Effector CD8-positive, alpha-beta T cell (primary cell): ENCODE measurements around the gene GABRG3.

ENCODE experiments used
- DNase-seq: peaks from one replicate; lab custom pipeline; 2025; lab: John Stamatoyannopoulos, UW

Gene GABRG3

DNA sequence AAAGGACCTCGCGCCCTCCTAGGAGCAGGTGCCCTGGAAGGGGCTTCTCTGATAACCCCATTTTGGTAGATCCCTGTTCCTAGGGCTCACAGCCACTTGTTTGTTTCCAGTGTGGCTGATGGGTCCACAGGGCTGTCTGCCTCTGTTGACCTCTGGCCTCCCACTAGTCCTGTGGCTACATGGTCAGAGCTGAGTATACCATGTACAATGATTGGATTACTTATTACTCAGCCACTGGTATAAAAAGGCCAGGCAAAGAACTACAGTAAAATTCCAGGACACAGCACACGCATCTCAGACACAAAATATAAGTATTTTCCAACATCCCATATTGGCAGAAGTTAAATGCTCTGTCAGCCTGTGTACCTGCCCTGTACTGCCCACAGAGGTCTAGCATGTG, 277.3 kb downstream of the GABRG3 start:
- DNase-seq, result no peak

DNA sequence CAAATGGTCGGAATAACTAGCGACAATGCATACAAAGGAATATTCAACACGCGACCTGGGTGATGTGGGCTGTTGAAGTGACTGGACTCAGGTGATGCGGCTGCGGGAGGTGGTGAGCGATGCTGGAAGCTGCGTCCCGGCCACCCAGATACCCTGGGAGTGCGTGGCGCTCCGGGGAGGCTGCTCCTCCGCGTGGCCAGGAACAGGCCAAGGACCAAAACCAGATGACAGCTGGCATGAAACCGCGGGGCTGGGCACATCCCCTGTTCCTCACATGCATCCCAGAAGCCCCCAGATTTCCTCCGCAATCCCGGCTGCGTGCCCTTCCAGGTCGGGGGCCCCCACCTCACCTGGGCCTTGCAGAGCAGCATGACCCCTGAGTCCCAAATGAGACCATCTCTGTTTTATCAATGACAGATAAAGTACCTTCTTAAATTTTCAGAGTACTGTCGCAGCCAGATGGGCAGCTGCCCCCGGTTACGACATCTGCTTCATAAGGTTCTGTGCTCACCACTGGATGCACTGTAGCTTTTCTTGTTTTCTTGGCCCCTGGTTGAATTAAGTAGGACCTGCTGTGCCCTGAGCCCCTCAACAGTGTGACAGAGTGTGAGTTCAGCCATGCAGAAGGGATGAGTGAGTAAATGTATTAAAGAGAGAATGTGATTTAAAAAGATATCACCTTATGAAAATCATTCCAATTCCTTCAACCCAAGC, 278.2 kb downstream of the GABRG3 start:
- DNase-seq, result no peak

DNA sequence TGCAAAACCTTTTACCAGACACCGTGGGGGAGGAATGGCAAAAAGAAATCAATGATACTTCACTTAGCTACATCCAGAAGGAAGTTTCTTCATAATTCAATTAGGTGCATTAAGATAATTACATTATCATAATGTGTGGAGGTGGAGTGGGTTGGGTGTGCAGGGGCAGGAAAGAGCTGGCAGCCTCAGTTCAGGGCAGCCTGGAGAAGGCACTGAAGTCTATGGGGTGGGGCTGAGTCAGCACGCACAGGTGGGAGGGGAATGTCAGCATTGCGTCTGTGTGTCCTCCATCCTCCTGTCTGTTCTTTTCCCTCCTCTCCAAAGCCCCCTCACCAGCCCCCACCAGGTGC, 278.8 kb downstream of the GABRG3 start:
- DNase-seq, result no peak

DNA sequence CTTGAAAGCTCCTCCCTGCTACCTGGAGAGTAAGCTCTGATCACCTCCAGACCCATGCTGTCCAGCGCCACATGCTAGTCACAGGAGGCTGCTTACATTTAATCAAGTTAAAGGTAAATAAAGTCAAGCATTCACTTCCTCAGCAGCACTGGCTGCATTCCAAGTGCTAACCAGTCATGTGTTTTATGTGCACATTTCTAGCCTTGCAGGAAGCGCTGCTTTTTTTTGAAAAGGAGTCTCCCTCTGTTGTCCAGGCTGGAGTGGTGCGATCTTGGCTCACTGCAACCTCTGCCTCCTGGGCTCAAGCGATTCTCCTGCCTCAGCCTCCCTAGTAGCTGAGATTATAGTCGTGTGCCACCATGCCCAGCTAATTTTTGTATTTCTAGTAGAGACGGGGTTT, 279.2 kb downstream of the GABRG3 start:
- DNase-seq, result no peak

DNA sequence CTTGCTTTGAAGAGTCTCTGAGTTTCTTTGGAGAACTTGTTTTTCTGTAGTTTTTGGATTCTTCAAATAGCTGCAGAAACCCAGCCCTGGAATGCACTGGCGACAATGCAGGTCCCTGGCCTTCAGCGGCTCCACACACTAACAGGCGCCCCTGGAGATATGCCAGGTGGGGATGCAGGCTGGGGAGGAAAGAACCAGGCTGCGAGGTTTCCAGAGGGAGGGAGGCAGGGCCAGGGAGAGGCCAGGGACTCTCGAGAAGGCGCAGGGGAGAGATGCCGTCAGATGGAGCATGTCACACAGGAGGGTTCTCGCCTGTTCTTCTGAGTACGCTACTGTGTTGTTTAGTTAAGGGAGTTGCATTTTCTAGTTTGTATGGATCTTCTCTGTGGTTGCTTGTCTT, 283.1 kb downstream of the GABRG3 start:
- DNase-seq, result no peak

DNA sequence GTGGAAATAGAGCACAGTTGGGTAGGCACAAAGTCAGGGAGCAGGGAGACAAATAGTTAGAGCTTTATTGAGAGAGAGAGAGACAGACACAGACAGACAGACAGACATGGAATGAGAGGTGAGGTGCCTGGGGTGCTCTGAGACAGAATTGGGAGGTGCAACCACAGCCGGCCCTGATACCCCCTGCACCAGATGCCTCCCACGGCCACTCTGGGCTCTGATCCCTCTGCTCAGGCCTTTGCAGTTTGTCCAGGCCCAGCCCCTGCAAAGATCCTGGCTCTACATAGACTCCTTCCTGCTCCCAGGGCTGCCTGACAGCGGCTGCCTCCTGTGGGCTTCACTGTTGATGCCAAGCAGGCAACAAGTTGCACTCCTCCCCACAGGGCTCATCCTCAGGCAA, 283.8 kb downstream of the GABRG3 start:
- no peak for DNase-seq

DNA sequence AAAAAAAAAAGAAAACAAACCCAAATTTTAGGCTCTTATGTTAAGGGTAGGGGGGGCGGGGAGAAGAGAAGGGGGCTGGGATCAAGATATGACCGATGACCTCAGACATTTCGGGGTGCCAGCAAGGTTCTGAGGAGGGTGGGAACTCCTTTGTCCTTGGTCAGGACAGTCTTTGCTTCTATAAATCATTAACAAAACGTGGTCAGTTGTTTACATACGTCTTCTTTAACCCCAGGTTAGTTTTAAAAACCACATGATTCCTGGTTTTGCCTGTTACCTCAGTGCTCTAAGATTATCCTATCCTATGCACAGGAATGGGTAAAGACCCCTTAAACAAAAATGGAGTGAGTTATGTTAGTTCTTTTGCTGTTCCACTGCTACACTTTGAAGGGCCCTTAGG, 285.5 kb downstream of the GABRG3 start:
- no peak for DNase-seq

DNA sequence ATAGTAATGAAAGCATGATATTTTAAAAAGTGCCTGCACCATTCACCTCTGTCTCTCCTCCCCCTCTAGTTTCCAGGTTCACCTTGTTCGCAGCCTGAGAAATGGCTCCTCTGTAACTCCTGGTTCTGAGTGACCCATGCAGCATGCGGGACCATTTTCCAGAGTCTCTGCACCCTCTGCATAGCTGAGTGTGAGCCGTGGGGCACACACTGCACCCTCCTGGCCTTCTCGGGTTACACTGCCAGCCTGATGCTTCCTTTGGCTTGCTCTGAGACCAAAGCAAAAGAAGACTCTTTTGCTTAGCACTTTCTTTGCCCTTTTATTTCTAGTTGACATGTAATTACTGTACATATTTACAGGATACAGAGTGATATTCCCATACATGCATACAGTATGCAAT, 287.3 kb downstream of the GABRG3 start:
- no peak for DNase-seq

DNA sequence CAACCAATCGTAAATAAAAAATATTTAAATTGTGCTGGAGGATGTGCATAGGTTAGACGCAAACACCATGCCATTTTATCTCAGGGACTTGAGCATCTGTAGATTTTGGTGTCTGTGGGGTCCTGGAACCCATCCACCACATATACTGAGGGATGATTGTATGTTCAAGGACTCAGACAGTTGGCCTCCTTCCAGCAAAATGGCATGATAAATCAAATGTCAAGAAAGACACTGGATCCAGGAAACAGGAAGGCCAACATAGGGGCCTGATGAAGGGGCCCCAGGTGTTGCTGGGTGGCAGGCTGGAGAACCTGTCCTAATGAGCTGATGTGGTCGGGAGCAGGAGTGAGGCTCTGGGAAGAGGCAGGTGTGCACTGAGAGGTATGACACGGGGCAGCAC, 289.5 kb downstream of the GABRG3 start:
- DNase-seq, result no peak

DNA sequence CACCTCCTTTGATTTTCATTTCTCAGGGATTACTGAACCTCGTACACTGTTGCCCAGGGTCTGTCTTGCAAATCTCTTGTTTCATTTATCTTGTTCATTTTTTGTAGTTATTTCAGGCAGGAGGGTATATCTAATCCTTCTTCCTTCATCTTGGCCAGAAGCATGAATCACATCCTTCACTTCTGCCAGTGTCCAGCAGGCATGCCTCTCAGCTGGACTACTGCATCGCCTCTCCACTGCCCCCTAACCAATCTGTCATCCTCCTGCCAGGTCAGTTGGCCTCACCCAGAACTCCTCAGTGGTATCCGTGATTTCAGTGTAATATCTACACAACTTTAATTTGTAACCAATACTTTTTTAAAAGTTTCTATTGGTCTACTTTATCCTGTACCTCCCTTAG, 297.9 kb downstream of the GABRG3 start:
- no peak for DNase-seq

DNA sequence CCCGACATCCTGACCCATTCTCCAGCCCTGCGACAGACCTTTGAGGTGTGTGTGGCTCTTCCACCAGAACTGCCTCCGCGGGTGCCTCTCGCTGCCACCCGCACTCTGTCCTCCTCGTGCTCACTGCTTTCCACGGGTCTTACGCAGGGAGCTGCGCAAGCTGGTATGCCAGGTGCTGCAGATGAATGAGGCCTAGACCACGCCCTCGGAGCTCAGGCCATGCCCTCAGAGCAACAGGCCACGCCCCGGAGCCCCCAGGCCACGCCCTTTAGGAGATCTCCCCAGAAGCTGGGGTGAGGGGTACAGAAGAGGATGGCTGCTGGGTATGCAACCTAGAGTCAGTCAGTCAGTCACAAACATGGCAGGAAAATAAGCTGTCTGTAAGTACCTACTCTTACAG, 300.3 kb downstream of the GABRG3 start:
- no peak for DNase-seq

DNA sequence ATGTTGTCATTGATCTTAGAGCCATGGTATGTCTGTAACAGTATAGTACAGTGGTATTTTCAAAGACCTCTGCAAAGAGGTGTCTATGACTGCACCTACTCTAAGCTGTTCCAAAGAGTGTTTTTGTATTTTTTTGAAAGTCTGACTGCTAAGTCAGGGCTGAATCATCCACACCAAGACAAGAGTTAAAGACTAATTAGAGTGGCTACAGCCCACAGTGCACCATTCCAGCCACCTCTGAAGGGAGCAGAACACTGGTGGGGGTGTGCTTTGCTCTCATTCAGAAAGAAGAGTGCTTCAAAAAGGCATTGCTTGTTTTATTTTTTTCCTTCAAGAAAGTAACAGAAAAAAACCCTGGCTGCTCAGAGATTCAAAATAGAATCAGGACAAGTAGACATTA, 301.4 kb downstream of the GABRG3 start:
- DNase-seq, result no peak

DNA sequence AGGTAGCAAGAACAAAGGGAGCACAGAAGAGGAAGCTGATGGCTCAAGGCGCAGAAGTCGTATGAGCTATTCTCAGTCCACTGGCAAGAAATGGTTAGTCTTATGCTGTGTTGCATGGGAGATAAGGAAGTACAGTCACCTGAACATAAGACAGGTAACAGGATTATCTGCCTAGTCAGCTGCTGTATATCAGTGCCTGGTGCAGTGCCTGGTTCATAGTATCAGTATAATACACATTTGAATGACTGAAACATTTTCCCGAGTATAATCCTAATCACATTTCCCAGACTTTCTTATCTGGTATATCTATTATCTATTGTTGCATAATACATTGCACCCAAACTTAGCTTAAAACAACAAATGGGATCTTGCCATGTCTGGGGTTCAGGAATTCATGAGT, 302.5 kb downstream of the GABRG3 start:
- no peak for DNase-seq

DNA sequence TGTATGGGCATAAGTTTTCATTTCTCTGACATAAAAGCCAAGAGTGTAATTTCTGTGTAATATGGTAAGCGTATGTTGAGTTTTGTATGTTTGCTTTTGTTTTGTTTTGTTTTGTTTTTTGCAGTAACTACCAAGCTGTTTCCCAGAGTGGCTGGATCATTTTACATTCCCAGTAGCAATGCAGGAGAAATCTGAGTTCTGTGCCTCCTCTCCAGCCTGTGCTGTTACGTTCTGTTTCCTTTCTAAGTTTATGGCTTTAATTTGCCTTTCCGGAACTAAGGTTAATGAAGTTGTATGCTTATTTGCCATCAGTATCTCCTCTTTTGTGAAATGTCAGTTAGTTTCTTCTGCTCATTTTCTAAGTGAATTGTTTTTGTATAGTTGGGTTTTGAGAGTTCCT, 307.8 kb downstream of the GABRG3 start:
- DNase-seq, result no peak

DNA sequence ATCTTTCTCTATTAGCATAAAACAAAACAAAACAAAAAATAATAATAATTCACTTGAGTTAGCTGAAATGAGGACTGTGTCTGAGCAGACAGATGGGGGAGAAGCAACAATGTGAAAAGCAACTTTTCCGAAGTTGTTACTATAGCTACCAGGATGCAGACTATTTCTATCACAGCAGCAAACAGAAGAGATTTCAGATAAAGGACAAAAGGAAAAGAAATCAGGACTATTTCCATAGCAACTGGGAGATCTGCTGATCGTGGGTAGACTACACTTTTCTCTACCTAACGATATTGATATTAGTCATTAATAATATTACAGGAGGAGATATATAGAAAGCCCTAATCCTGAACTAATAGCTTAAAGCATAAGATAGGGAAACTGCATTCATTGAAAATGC, 321.7 kb downstream of the GABRG3 start:
- no peak for DNase-seq

DNA sequence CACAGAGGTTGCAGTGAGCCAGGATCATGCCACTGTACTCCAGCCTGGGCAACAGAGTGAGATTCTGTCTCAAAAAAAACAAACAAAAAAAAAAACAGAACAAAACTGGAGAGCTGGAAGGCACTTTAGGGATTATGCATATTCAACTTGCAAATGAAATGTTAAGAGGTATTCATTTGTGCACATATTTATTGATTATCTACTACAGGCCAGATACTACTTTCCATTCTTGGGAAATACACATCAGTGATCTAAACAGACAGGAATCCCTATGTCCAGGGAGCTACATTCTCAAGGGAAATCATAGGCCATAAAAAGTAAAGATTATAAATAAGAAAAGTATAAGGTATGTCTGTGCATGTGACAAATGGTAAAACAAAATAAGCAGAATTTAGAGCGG, 322.6 kb downstream of the GABRG3 start:
- no peak for DNase-seq

DNA sequence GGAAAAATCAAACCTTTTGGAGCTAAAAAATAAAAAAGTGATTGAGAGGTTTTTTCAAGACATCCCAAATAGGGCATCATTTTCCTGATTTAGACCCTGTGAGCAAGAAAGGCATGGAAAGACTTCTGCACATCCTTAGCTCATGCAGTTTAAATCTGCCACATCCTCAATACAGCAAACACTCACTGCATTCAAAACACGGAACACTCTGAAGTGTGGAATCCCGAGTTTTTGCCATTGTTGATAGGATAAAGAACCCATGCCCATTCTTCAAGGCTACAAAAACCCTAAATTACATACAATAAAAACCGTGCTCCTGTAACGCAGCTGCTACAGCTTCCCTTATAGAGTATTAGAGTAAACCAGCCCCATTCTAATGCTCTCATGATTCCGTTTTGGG, 346.8 kb downstream of the GABRG3 start:
- no peak for DNase-seq

DNA sequence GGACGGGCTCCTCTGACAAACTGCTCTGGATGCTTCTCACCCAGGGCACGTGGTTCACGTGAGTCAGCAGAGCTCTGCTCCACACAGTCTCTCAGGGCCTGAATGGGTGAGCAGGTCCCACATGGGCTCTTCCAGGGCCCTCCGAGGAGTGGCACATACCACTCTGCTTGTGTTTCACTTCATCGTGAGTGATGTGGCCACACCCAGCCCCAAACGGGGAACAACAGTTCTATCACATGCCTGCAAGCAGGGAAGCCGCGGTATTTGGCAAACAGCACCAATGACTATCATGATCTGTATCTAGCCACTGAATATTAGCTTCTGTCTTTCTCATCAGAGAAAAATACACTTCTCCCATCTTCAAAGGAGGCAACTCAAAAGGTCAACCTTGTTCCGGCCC, 352.8 kb downstream of the GABRG3 start:
- DNase-seq, result no peak

DNA sequence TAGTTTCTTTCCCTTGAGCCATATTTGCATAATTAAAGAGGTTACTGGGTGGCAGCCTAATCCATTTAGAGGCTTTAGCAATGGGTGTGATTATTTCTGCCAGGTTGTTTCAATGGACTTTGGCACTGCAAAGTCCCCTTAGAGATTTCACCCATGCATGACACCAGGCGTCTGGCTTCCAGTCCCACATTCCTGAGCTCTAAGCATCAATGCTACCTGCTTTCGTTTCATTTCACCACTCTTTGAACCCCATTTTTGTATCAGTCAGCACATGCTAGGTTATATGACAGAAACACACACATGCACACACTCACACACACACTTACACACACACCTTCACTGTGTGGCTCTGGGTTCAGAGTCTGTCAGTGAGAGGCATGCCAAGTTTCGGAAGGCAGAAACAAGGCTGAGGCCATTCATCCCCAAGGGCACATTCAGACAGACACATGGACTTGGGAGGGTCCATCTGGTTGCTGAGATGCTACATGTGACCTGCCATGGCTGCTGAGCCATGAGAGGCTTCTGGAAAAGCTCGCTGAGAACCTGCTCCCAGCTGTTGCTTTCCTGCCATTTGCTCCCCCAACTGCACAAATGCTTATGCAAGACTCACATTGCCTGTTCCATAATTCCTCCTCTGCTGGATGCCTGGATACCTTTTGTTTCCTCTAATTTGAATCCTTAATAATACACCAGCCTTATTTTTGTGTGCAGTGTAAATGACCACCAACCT, 354.1 kb downstream of the GABRG3 start:
- no peak for DNase-seq

DNA sequence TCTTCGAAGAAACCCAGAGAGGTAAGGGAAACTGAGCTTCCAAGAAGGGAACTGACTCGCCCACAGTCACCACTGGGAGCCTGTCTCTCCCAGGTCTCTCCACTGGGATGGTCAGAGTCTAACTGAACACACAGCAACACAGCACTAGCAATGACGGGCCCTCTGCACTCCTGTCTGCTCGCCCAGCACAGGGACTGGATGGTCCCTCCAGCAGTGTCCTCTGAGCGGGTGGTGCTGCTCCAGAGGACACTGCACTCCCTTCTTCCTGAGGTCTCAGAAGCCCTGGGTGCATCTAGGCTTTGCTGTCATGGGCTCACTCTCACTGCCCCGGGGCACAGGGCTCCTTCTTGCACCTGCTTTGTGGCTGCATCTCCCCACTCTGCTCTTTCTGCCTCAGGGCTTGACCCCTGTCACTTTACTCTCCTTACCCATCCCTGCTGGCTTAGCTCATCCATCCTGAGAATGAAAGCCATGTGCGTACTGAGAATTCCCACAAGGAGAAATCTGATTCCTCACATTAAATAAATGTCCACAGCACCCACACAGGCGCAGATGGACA, 356.6 kb downstream of the GABRG3 start:
- DNase-seq, result no peak

DNA sequence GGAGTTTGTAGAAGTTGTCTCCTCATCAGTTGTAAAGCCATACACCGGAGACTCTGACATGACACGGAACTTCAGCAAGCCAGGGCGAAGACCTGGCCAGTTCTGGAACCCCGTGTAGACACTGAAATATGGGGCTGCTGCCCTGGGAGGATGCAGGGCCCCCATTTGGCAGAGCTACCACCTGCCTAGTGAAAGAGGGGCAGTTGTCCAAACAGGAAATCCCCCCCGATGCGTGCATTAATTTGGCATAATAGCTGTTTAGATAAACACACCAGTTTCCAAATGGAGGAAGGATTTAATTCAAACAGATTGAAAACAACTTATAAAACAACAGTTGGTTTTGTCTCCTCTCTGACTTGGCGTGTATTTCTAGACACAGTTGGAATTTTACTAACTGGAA, 357.2 kb downstream of the GABRG3 start:
- DNase-seq, result no peak

DNA sequence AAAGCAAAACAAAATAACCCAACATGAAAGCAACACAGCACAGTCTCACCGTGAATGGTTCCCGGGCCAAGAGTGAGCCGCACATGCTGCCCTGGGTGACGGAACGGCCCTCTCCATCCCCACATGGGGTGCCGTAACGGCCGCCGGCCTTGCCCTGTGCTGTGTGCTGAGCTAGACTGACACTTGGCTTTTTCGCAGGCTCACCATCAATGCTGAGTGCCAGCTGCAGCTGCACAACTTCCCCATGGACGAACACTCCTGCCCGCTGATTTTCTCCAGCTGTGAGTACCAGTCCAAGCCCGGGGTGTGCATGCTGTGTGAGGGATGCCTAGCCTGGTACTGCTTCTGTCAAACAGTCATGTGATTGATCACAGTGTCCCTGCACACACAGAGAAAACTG, 357.6 kb downstream of the GABRG3 start:
- DNase-seq, result no peak

DNA sequence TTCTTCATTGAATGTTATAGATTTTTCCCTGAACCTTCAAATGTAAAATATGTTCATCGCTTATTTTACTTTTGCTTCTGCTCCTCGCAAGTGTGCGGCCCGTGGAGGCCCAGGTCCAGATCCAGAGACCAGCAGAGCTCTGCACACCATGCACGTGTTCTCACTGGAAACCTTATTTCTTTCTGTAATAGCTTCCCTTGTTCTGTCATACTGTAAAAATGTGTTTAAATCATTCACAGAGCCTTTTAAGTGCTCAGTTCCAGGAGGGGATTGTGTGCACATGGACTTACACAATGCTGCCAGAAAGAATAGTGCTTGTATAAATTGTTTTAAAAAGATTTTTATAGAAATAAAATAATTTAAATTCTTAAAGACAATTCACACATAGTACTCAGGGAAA, 359.3 kb downstream of the GABRG3 start:
- no peak for DNase-seq

DNA sequence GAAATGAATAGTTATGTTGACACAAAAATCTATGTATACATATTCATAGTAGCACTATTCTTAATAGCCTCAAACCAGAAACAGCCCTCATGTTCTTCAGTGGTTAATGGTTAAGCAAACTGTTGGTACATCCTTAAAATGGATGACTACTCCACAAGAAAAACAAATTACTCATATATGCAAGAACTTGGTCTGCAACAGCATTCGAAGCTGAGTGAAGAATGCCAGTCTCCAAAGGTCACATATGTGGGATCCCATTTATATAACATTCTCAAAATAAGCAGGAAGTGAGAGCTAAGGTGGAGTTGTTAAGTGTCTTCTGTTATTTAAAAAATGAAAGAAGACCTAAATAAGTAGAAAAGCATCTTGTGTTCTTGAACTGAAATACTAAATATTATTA, 365.7 kb downstream of the GABRG3 start:
- no peak for DNase-seq
